MCF 10A (cell line): ENCODE data around the gene VWF. TPM values are rescaled to one million over a fixed set of nuclear protein-coding genes. Genes with fewer than 3 reads are reported as not detected.

ENCODE experiments used
- BruUV-seq: library from RNA; stranded (reverse); fragments of 400-500 nt; replicated peaks from 2 replicates; lab custom pipeline; 2021; lab: Mats Ljungman, UMichigan
- CTCF ChIA-PET: fragments of 300-600 bp; sonication (Branson Sonifier 250); formaldehyde crosslinking; extraction: SDS; loops from one replicate; lab custom pipeline; 2021; ENCODE audit warnings: antibody characterized with exemption, inconsistent platforms; lab: Yijun Ruan, JAX
- POLR2A ChIA-PET: fragments of 300-600, 350-650 bp; sonication (Branson Sonifier 250); formaldehyde crosslinking; extraction: SDS; loops from one replicate; lab custom pipeline; 2020; ENCODE audit warnings: antibody characterized with exemption, inconsistent platforms; lab: Yijun Ruan, JAX
- DNase-seq: peaks from one replicate; pipeline ENCODE4 v3.0.0-alpha.2; 2018; ENCODE audit not compliant: unreplicated experiment
- H3K27ac Mint-ChIP-seq: one replicate; pipeline ENCODE4 v1.8.0; 2022; ENCODE audit warnings: mild to moderate bottlenecking, low read depth, mixed read lengths; ENCODE audit not compliant: unreplicated experiment
- H3K27me3 Mint-ChIP-seq: one replicate; pipeline ENCODE4 v1.8.0; 2022; ENCODE audit warnings: mixed read lengths; ENCODE audit not compliant: insufficient read depth, unreplicated experiment
- H3K36me3 Mint-ChIP-seq: one replicate; pipeline ENCODE4 v1.8.0; 2022; ENCODE audit warnings: mild to moderate bottlenecking, moderate library complexity, mixed read lengths; ENCODE audit not compliant: insufficient read depth, unreplicated experiment
- H3K4me1 Mint-ChIP-seq: one replicate; pipeline ENCODE4 v1.8.0; 2022; ENCODE audit warnings: mixed read lengths; ENCODE audit not compliant: insufficient read depth, unreplicated experiment
- H3K4me3 Mint-ChIP-seq: one replicate; pipeline ENCODE4 v1.8.0; 2022; ENCODE audit warnings: mild to moderate bottlenecking, moderate library complexity, mixed read lengths; ENCODE audit not compliant: unreplicated experiment
- H3K9me3 Mint-ChIP-seq: one replicate; pipeline ENCODE4 v1.8.0; 2022; ENCODE audit warnings: mixed read lengths; ENCODE audit not compliant: unreplicated experiment
- intact Hi-C: fragments of 100-400 bp; cut with micrococcal nuclease; formaldehyde crosslinking; loops from 2 replicates; pipeline ENCODE4 v1.14.1; 2022
- total RNA-seq: library from RNA; stranded (reverse); gene quantifications from 2 replicates; pipeline ENCODE4 v1.2.3, GENCODE V29; 2022
- TF ChIP-seq, protein P1 (sequence below): fragments of 200-600 bp; IDR thresholded peaks from one replicate; pipeline ENCODE4 v1.8.0; 2022; ENCODE audit warnings: antibody characterized with exemption, mild to moderate bottlenecking; ENCODE audit not compliant: unreplicated experiment

VWF gene
- total RNA-seq, 1 experiment from 2014 or later, result not detected

DNA sequence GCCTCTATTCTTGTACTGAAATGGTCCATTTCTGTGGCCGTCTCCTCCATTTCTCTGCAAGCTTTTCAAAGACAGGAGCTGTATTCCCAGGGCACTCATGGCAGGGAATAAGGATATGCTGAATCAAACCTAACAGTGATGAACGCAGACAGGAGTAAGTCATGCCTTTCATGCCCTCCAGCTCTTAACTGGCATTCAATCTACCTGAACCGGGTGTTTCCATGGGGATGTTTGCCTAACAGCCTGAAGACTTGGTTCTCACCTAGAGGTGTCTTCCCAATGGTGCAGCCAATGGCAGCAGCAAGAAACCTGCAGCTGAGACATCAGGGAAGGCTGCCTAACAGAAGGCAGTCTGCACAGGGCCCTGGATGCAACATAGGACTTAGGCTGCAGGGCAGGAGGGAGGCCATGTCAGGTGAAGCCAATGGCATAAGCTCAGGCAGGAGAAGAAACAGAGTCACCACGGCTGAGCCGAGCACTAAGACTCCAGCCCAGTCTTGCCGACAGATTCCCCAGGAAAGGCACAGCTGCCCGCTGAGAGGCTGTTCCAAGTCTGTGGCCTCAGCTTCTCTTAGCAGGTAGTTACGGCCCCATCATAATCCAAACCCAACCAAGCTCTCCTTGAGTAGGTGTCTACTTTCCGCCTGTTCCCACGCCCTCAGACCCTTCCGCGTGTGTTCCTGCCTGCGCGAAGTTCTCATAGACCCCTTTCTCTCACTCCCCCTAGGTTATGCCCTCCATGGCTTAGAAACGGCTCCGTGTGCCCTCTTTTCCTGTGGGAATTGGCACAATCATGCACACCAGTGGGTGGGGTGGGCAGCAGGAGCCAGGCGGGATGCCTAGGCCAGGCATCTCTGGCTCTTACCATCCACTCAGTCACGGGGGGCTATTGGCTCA is 44.1 kb downstream of the VWF start:
- Mint-ChIP-seq H3K27me3 (peaks cover 3% of the 10 kb centered on the region), H3K27ac (no peak overlapping the region), H3K4me1 (peaks cover 12% of the 10 kb centered on the region), H3K36me3 (no peaks in the 10 kb centered on the region), H3K9me3 (no peaks in the 10 kb centered on the region), H3K4me3 (no peak overlapping the region)
- POLR2A ChIA-PET, result no interaction called here
- intact Hi-C loops, result no loop called here
- TF ChIP-seq, protein P1, sequence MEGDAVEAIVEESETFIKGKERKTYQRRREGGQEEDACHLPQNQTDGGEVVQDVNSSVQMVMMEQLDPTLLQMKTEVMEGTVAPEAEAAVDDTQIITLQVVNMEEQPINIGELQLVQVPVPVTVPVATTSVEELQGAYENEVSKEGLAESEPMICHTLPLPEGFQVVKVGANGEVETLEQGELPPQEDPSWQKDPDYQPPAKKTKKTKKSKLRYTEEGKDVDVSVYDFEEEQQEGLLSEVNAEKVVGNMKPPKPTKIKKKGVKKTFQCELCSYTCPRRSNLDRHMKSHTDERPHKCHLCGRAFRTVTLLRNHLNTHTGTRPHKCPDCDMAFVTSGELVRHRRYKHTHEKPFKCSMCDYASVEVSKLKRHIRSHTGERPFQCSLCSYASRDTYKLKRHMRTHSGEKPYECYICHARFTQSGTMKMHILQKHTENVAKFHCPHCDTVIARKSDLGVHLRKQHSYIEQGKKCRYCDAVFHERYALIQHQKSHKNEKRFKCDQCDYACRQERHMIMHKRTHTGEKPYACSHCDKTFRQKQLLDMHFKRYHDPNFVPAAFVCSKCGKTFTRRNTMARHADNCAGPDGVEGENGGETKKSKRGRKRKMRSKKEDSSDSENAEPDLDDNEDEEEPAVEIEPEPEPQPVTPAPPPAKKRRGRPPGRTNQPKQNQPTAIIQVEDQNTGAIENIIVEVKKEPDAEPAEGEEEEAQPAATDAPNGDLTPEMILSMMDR, result no peak
- BruUV-seq, result no TSS peak
- DNase-seq, result no peak
- CTCF ChIA-PET, result interaction anchor here (0.5 to 1.7 kb wide), 8 partner anchors 9 to 1774 kb away, joined by 3 to 8 read pairs (median 4); no protein-coding TSS in a partner anchor

DNA sequence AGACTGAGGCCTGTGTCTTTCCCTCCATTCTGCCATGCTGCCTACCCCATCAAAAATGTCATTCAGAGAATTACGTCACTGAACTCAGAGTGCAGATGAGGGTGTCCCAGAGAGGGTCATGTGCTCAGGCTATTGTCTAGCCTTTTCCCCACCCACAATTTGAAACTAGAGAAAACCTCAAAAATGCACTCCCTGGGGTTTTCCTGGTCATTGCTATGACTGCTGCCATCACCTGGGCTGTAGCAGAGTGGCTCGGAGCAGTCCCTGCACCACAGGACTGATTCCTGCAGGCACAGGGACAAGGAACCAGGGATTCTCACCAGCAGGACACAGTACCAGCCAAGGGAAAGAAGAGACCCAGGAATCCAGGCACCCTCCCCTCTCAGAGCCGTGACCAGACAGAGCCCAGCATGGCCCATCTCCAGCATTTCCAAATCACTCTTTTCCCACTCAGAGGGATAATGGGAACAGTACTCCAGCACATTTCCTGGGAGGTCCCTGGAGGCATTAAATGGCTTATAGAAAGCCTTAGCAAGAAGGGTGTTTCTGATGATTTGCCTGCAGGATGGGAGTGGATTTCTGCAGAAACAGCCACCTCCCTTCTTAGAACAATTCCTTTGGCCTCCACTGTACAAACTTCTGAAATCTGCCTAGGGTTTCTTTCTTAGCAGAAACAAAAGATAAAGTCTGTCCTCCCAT is 45.9 kb downstream of the VWF start:
- Mint-ChIP-seq H3K27ac (no peak overlapping the region), H3K4me3 (no peak overlapping the region), H3K4me1 (peaks cover 4% of the 10 kb centered on the region), H3K36me3 (no peaks in the 10 kb centered on the region), H3K9me3 (no peaks in the 10 kb centered on the region), H3K27me3 (peaks cover 21% of the 10 kb centered on the region)
- ChIA-PET CTCF (no interaction called here), POLR2A (interaction anchor here (0.5 kb wide), 1 partner anchor 12 kb away, joined by 4 read pairs; no protein-coding TSS in a partner anchor)
- DNase-seq, result no peak
- intact Hi-C loops, result no loop called here
- BruUV-seq, result no TSS peak
- TF ChIP-seq, protein P1, result no peak

DNA sequence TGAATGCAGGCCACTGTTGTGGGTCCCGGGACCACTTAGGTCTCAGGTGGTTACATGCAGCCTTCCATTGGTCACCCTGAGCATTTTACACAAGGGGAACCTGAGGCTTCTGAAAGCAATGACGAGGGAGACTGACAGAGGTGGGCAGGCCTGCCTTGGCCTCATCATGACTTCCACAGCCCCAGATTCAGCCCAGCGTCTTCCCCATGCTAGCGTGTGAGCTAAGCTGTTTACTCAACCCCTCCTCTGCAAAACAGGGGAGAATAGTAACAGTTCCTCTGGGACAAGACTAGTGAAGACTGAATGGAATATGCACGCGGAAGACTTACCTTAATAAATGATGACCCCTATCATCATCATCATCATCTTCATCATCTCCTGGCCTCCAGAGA is 46.8 kb downstream of the VWF start:
- no TSS peak for BruUV-seq
- Mint-ChIP-seq H3K36me3 (no peaks in the 10 kb centered on the region), H3K4me3 (no peak overlapping the region), H3K27me3 (peaks cover 22% of the 10 kb centered on the region), H3K9me3 (no peaks in the 10 kb centered on the region), H3K4me1 (peaks cover 4% of the 10 kb centered on the region), H3K27ac (no peak overlapping the region)
- DNase-seq, result no peak
- TF ChIP-seq, protein P1, result no peak
- POLR2A ChIA-PET, result no interaction called here
- intact Hi-C loops, result no loop called here
- CTCF ChIA-PET, result interaction anchor here (1.4 kb wide), 1 partner anchor 13 kb away, joined by 6 read pairs; no protein-coding TSS in a partner anchor
